Panc1 (cell line): ENCODE data around the gene GPSM1. TPM values are rescaled to one million over a fixed set of nuclear protein-coding genes. Genes with fewer than 3 reads are reported as not detected.

ENCODE experiments used
- ATAC-seq: fragments of 200-7000 bp; cut with Tn5 transposase; 2 replicates; pipeline ENCODE4 v1.9.1; 2020; ENCODE audit warnings: mild to moderate bottlenecking, moderate library complexity
- BruUV-seq: library from RNA; stranded (reverse); fragments of 400-500 nt; replicated peaks from 2 replicates; lab custom pipeline; 2021; lab: Mats Ljungman, UMichigan
- CTCF ChIA-PET: fragments of 300-600 bp; sonication (Branson Sonifier 250); formaldehyde crosslinking; loops from one replicate; lab custom pipeline; 2022; ENCODE audit warnings: antibody characterized with exemption; lab: Charles Lee
- POLR2A ChIA-PET: fragments of 300-600 bp; sonication (Branson Sonifier 250); formaldehyde crosslinking; loops from one replicate; lab custom pipeline; 2022; ENCODE audit warnings: antibody characterized with exemption; lab: Charles Lee
- DNase-seq: peaks from one replicate; pipeline ENCODE4 v3.0.0-alpha.2; 2010; ENCODE audit warnings: low read depth, low spot score
- H3K27ac ChIP-seq: 2 replicates; pipeline ENCODE4 v1.5.1; 2011; ENCODE audit warnings: mild to moderate bottlenecking, low read length, inconsistent platforms
- H3K27me3 ChIP-seq: fragments of 200-500 bp; sonication (Bioruptor generic); 2 replicates; pipeline ENCODE4 v1.6.0; 2014; ENCODE audit warnings: low read length, inconsistent platforms; ENCODE audit not compliant: control insufficient read depth, insufficient read depth
- H3K36me3 ChIP-seq: fragments of 200-500 bp; sonication (Bioruptor generic); 2 replicates; pipeline ENCODE4 v1.5.1; 2014; ENCODE audit warnings: inconsistent platforms, mild to moderate bottlenecking, low read length, moderate library complexity; ENCODE audit not compliant: control insufficient read depth, insufficient read depth
- H3K4me1 ChIP-seq: 2 replicates; pipeline ENCODE4 v1.5.1; 2011; ENCODE audit warnings: inconsistent platforms, mild to moderate bottlenecking, low read length, moderate library complexity; ENCODE audit not compliant: control insufficient read depth, insufficient read depth
- H3K4me3 ChIP-seq, 2 experiments: 2 replicates each; pipeline ENCODE4 v1.5.1; 2011 to 2012; ENCODE audit warnings: low read depth in 2 of 2, low read length in 2 of 2, mild to moderate bottlenecking in 2 of 2, inconsistent platforms in 1 of 2, moderate library complexity in 1 of 2
- H3K9me3 ChIP-seq: fragments of 200-500 bp; sonication (Bioruptor generic); 2 replicates; pipeline ENCODE4 v1.5.1; 2014; ENCODE audit warnings: low read depth, mild to moderate bottlenecking, inconsistent platforms, low read length, moderate library complexity; ENCODE audit not compliant: control insufficient read depth, insufficient read depth
- CTCF ChIP-seq: fragments of 450-650 bp; IDR thresholded peaks from 2 replicates; pipeline ENCODE4 v1.5.1; 2017; ENCODE audit warnings: mild to moderate bottlenecking
- POLR2AphosphoS5 ChIP-seq: IDR thresholded peaks from 2 replicates; pipeline ENCODE4 v1.6.1; 2012; ENCODE audit warnings: mild to moderate bottlenecking, low read depth, low read length, moderate library complexity
- REST ChIP-seq, 2 experiments: IDR thresholded peaks; 2 replicates each; pipeline ENCODE4 v1.6.1; 2011 to 2012; ENCODE audit warnings: low read depth in 2 of 2, control low read depth in 1 of 2, low read length in 1 of 2, mild to moderate bottlenecking in 1 of 2, moderate library complexity in 1 of 2; ENCODE audit not compliant: insufficient read depth in 1 of 2
- SIN3A ChIP-seq: IDR thresholded peaks from 2 replicates; pipeline ENCODE4 v1.6.1; 2012; ENCODE audit warnings: low read depth, mild to moderate bottlenecking, low read length, moderate library complexity, borderline replicate concordance; ENCODE audit not compliant: insufficient read depth
- TCF7L2 ChIP-seq: IDR thresholded peaks from 2 replicates; pipeline ENCODE4 v1.6.1; 2011; ENCODE audit warnings: mild to moderate bottlenecking, low read depth, low read length, inconsistent platforms
- in situ Hi-C: cut with HindIII; loops from 2 replicates; pipeline ENCODE4 v1.10.0; 2016; ENCODE audit warnings: low sequenced_read_pairs, low pct_unique_long_range_greater_than_20kb
- intact Hi-C: fragments of 100-400 bp; cut with micrococcal nuclease; formaldehyde crosslinking; loops from one replicate; pipeline ENCODE4 v1.10.0; 2022; ENCODE audit not compliant: unreplicated experiment
- total RNA-seq: library from RNA; stranded (reverse); gene quantifications from one replicate; pipeline ENCODE4 v1.2.1, GENCODE V29; 2021; ENCODE audit not compliant: unreplicated experiment

Gene GPSM1
- total RNA-seq, 1 experiment from 2014 or later = 14.2 TPM

- CTCF ChIA-PET = interaction anchor here (0.7 kb wide), 1 partner anchor 63 kb away, joined by 3 read pairs; no protein-coding TSS in a partner anchor
- Histone ChIP-seq H3K9me3 (no peaks in the 10 kb centered on the region), H3K27ac (no peak overlapping the region), H3K4me1 (no peaks in the 10 kb centered on the region; the same call in 1 of the 2 replicates), H3K36me3 (no peaks in the 10 kb centered on the region; the same call in 1 of the 2 replicates), H3K27me3 (no peaks in the 10 kb centered on the region), H3K4me3 (no peak overlapping the region)
- TF ChIP-seq SIN3A = no peak
- no peak for TF ChIP-seq REST (IDR thresholded peaks at IDR 0.05; ENCODE audit: insufficient read depth in 1 of 2, low read depth in 2 of 2, low read length in 1 of 2)
- TF ChIP-seq POLR2AphosphoS5 = no peak
- TF ChIP-seq TCF7L2 = no peak
- no peak for TF ChIP-seq CTCF
- in situ Hi-C loops (no loop called here), intact Hi-C loops (no loop called here)
- no TSS peak for BruUV-seq
- ATAC-seq (no peak), DNase-seq (no peak)
- POLR2A ChIA-PET = no interaction called here
These were observed 5.7 kb downstream of the GPSM1 start for GRCh38 chr9:136333045-136333444.

GRCh38 chr9:136333486-136333885, 6.1 kb downstream of the GPSM1 start:
- ATAC-seq (no peak), DNase-seq (no peak)
- H3K4me3 ChIP-seq = no peak overlapping the region
- H3K27ac ChIP-seq = no peak overlapping the region
- H3K36me3 ChIP-seq = no peaks in the 10 kb centered on the region
- intact Hi-C loops (no loop called here), in situ Hi-C loops (no loop called here)
- no peaks in the 10 kb centered on the region for H3K9me3 ChIP-seq
- TF ChIP-seq TCF7L2 = no peak
- no peak for TF ChIP-seq SIN3A
- no peak for TF ChIP-seq CTCF
- no peak for TF ChIP-seq REST (IDR thresholded peaks at IDR 0.05; ENCODE audit: insufficient read depth in 1 of 2, low read depth in 2 of 2, low read length in 1 of 2)
- ChIA-PET CTCF (interaction anchor here (0.7 kb wide), 1 partner anchor 63 kb away, joined by 3 read pairs; no protein-coding TSS in a partner anchor), POLR2A (no interaction called here)
- no peaks in the 10 kb centered on the region; the same call in 1 of the 2 replicates for H3K4me1 ChIP-seq
- no peaks in the 10 kb centered on the region for H3K27me3 ChIP-seq
- no TSS peak for BruUV-seq
